Stimulated activated CD8-positive, alpha-beta memory T cell treated with anti-CD3 and anti-CD28 coated beads, Interleukin-4, amount 100 ng/mL, for 48 hours (primary cell): ENCODE results near the gene LARP4B.
A peak's percentile ranks its signal among the peaks of the same experiment; 100 is the strongest.

ENCODE experiments used
- DNase-seq: peaks from one replicate; pipeline ENCODE4 v3.0.0-alpha.2; 2020

LARP4B gene

GRCh38 chr10:921471-922414 lies 9.8 kb downstream of the LARP4B start:
- DNase-seq = peak; percentile 19

GRCh38 chr10:920450-920849 lies 11.1 kb downstream of the LARP4B start:
- DNase-seq = no peak

- no peak for DNase-seq
These were observed 12.0 kb downstream of the LARP4B start for GRCh38 chr10:919481-919880.

- DNase-seq = no peak
These were observed 13.5 kb downstream of the LARP4B start for GRCh38 chr10:917999-918398.

GRCh38 chr10:917416-917720 lies 14.1 kb downstream of the LARP4B start:
- no peak for DNase-seq

GRCh38 chr10:916716-917415 lies 14.6 kb downstream of the LARP4B start:
- no peak for DNase-seq

- no peak for DNase-seq
These were observed 21.7 kb downstream of the LARP4B start for GRCh38 chr10:909831-910230.

GRCh38 chr10:905972-906371 lies 25.5 kb downstream of the LARP4B start:
- DNase-seq = no peak

- no peak for DNase-seq
These were observed 26.0 kb downstream of the LARP4B start for GRCh38 chr10:905503-905902.

GRCh38 chr10:904403-904802 lies 27.1 kb downstream of the LARP4B start:
- DNase-seq = no peak

GRCh38 chr10:898141-898540 lies 33.4 kb downstream of the LARP4B start:
- no peak for DNase-seq

- no peak for DNase-seq
These were observed 34.5 kb downstream of the LARP4B start for GRCh38 chr10:896982-897381.

GRCh38 chr10:895324-895723 lies 36.2 kb downstream of the LARP4B start:
- DNase-seq = no peak

GRCh38 chr10:878895-879294 lies 52.6 kb downstream of the LARP4B start:
- DNase-seq = no peak

- DNase-seq = no peak
These were observed 53.2 kb downstream of the LARP4B start for GRCh38 chr10:878333-878759.

GRCh38 chr10:876438-876837 lies 55.1 kb downstream of the LARP4B start:
- DNase-seq = no peak

- DNase-seq = no peak
These were observed 58.5 kb downstream of the LARP4B start for GRCh38 chr10:873020-873419.

- DNase-seq = no peak
These were observed 59.5 kb downstream of the LARP4B start for GRCh38 chr10:871951-872403.

- no peak for DNase-seq
These were observed 60.8 kb downstream of the LARP4B start for GRCh38 chr10:870564-871166.

GRCh38 chr10:869171-869570 lies 62.3 kb downstream of the LARP4B start:
- no peak for DNase-seq

GRCh38 chr10:867807-868206 lies 63.7 kb downstream of the LARP4B start:
- DNase-seq = no peak

GRCh38 chr10:866577-866941 lies 64.9 kb downstream of the LARP4B start:
- no peak for DNase-seq

- no peak for DNase-seq
These were observed 65.5 kb downstream of the LARP4B start for GRCh38 chr10:865924-866576.
